Tibial nerve (tissue), 4 donors: ENCODE results near the gene MARCHF3. TPM values are rescaled to one million over a fixed set of nuclear protein-coding genes. Genes with fewer than 3 reads are reported as not detected.
"Not testable (repeated sequence)": the region's sequence is repeated elsewhere in the genome, so short reads cannot be mapped to it uniquely, and the experiment has no call there.

Source experiments
- DNase-seq, 2 donors: peaks; one replicate each; pipeline ENCODE4 v3.0.0-alpha.2; 2019; ENCODE audit warnings: low spot score in 2 of 2
- H3K27ac ChIP-seq, 4 donors: fragments of 200-600 bp; sonication (generic) in 3 of 4; one replicate each; pipeline ENCODE4 v1.5.1; 2017 to 2019; ENCODE audit warnings: mild to moderate bottlenecking in 1 of 4
- H3K27me3 ChIP-seq, 2 donors: fragments of 200-600 bp; sonication (generic) in 1 of 2; one replicate each; pipeline versions ENCODE4 v1.5.1 to v1.6.0; 2017 to 2019
- H3K36me3 ChIP-seq, 3 donors: fragments of 200-600 bp; sonication (generic); one replicate each; pipeline ENCODE4 v1.5.1; 2018 to 2019
- H3K4me1 ChIP-seq, 4 donors: fragments of 200-600 bp; sonication (generic) in 3 of 4; one replicate each; pipeline ENCODE4 v1.5.1; 2017 to 2019
- H3K4me3 ChIP-seq, 4 donors: fragments of 200-600 bp; sonication (generic) in 3 of 4; one replicate each; pipeline ENCODE4 v1.5.1; 2017 to 2019; ENCODE audit warnings: mild to moderate bottlenecking in 1 of 4, moderate library complexity in 1 of 4
- H3K9me3 ChIP-seq, 4 donors: fragments of 200-600 bp; sonication (generic) in 3 of 4; one replicate each; pipeline ENCODE4 v1.5.1; 2017 to 2019
- EP300 ChIP-seq, 2 donors: sonication (generic); formaldehyde crosslinking; IDR thresholded peaks; one replicate each; pipeline ENCODE4 v1.6.1; 2017; ENCODE audit warnings: antibody characterized with exemption in 2 of 2, mild to moderate bottlenecking in 1 of 2
- POLR2A ChIP-seq, 2 donors: fragments of 450-650 bp; IDR thresholded peaks; one replicate each; pipeline ENCODE4 v1.6.1; 2017; ENCODE audit warnings: antibody characterized with exemption in 2 of 2, mild to moderate bottlenecking in 2 of 2, moderate library complexity in 2 of 2
- WGBS, 2 donors: methylation state at CpG; one replicate each; pipeline ENCODE4 v1.1.5; 2018; 5-methylcytosine and 5-hydroxymethylcytosine counted together
- total RNA-seq, 4 donors: library from RNA; depleted of rRNA; stranded (reverse); fragments of >200 nt; gene quantifications; one replicate each; pipeline ENCODE4 v1.1.0, GENCODE V29; 2016
- TF ChIP-seq, protein P1 (sequence below), 5 experiments: fragments of 200-600 bp in 3 of 5; fragments of 450-650 bp in 2 of 5; sonication (generic) in 3 of 5; IDR thresholded peaks; one replicate each; pipeline ENCODE4 v1.5.1; 2016 to 2019; ENCODE audit warnings: antibody characterized with exemption in 5 of 5, mild to moderate bottlenecking in 3 of 5, moderate library complexity in 2 of 5

MARCHF3 gene
- total RNA-seq, 4 donors from 2014 or later, result 1.8 to 8.7 (median 4.7) TPM

DNA sequence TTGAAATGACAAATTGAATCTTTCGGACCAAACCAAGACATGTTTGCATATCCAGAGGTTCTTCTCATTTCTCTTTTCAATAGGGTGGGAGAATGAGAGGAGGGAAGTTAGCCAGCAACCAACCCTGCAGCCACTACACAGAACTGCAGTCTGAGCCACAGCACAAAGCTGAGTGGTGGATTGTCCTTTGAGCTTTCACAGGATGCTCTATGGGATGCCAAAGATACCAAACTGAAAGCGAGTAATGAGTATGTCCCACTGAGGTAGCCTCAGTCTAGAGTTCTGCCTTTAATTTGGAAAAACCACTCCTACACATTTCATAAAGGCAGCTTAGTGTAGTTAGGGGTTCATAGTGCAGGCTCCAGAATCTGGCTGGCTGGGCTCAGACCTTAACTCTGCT is 114.9 kb downstream of the MARCHF3 start:
- H3K4me1 ChIP-seq, result peaks cover 0 to 21% (median 4%) of the 10 kb centered on the region in 4 donors
- H3K27ac ChIP-seq, result no peak overlapping the region
- H3K4me3 ChIP-seq, result no peak overlapping the region
- no peaks in the 10 kb centered on the region for H3K27me3 ChIP-seq
- DNase-seq, result no peak
- H3K9me3 ChIP-seq, result no peaks in the 10 kb centered on the region
- H3K36me3 ChIP-seq, result peaks cover 0 to 9% (median 0%) of the 10 kb centered on the region in 3 donors
- 91 to 94% methylated on average over 2 of the region's 2 CpGs for WGBS, 2 donors
- TF ChIP-seq, protein P1, sequence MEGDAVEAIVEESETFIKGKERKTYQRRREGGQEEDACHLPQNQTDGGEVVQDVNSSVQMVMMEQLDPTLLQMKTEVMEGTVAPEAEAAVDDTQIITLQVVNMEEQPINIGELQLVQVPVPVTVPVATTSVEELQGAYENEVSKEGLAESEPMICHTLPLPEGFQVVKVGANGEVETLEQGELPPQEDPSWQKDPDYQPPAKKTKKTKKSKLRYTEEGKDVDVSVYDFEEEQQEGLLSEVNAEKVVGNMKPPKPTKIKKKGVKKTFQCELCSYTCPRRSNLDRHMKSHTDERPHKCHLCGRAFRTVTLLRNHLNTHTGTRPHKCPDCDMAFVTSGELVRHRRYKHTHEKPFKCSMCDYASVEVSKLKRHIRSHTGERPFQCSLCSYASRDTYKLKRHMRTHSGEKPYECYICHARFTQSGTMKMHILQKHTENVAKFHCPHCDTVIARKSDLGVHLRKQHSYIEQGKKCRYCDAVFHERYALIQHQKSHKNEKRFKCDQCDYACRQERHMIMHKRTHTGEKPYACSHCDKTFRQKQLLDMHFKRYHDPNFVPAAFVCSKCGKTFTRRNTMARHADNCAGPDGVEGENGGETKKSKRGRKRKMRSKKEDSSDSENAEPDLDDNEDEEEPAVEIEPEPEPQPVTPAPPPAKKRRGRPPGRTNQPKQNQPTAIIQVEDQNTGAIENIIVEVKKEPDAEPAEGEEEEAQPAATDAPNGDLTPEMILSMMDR (IDR thresholded peaks at IDR 0.05), result no peak
- TF ChIP-seq EP300 (IDR thresholded peaks at IDR 0.05) (no peak), POLR2A (IDR thresholded peaks at IDR 0.05) (no peak)

DNA sequence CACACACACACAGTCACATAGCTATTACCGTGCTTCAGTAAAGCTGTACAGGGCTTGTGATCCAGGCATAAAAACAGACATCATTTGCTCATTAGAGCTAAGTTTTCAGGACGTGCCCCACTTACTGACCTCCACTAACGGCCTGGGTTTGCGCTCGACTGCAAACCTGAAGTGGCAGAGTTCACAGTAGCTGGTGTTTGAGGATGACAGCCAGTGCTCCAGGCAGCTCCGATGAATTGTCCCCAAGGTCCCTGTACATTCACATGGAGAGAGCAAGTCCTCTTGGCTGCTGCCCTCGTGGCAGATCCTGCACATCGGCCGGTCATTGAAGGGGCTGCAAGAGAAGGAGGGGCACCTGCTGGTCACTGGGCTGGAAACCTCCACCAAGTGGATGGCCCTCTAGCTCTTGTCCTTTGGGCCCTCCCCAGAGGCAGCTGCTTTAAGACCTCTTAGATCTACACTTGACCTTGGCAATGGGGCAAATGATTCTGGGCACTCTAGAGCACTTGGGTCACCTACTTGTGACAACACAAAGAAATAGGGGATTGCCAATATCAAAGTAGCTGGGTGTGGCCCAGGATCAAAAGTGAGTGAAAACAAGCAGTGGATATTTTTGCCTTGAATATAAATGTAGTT is 115.4 kb downstream of the MARCHF3 start:
- WGBS, 2 donors, result 90 to 96% methylated on average over 7 to 9 of the region's 9 CpGs
- H3K4me3 ChIP-seq, result no peak overlapping the region
- peaks cover 0 to 9% (median 0%) of the 10 kb centered on the region in 3 donors for H3K36me3 ChIP-seq
- DNase-seq, result no peak
- H3K27me3 ChIP-seq, result no peaks in the 10 kb centered on the region
- no peak overlapping the region for H3K27ac ChIP-seq
- TF ChIP-seq EP300 (IDR thresholded peaks at IDR 0.05) (no peak), POLR2A (IDR thresholded peaks at IDR 0.05) (no peak)
- TF ChIP-seq, protein P1 (IDR thresholded peaks at IDR 0.05), result no peak
- no peaks in the 10 kb centered on the region for H3K9me3 ChIP-seq
- peaks cover 0 to 15% (median 4%) of the 10 kb centered on the region in 4 donors for H3K4me1 ChIP-seq

DNA sequence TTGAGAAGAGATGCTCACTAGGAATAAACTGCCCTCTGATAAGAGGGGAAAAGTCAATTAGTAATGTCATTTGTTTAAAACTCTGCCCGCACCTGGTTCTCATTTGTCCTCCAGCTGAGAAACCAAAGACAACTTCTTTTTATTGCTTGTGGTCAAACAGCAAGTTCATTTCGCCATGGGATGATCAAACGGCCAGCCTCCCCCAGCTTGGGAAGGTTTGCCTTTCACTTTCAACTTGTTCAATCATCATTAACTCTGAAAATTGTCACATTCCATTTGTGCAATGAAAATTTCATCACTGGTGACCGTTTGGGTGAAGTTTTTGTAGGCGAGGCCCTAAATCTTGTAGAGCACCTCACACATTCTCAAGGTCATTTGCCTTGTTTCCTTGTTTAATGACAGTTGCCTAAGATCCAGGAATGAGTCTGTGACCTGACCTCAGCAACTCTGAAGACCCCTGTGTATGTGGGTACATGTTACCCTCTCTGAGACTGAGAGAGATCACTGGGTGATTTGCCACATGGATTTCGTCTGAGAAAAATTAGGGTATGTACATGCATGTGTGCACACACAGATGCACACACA is 117.7 kb downstream of the MARCHF3 start:
- no peak for DNase-seq
- H3K27me3 ChIP-seq, result no peaks in the 10 kb centered on the region
- no peaks in the 10 kb centered on the region for H3K4me1 ChIP-seq
- H3K4me3 ChIP-seq, result no peak overlapping the region
- H3K27ac ChIP-seq, result no peak overlapping the region
- WGBS, 2 donors, result 67 to 73% methylated on average over 6 of the region's 6 CpGs
- H3K9me3 ChIP-seq, result no peaks in the 10 kb centered on the region
- peaks cover 0 to 13% (median 0%) of the 10 kb centered on the region in 3 donors for H3K36me3 ChIP-seq
- no peak for TF ChIP-seq EP300 (IDR thresholded peaks at IDR 0.05)
- TF ChIP-seq, protein P1 (IDR thresholded peaks at IDR 0.05), result no peak
- no peak for TF ChIP-seq POLR2A (IDR thresholded peaks at IDR 0.05)

DNA sequence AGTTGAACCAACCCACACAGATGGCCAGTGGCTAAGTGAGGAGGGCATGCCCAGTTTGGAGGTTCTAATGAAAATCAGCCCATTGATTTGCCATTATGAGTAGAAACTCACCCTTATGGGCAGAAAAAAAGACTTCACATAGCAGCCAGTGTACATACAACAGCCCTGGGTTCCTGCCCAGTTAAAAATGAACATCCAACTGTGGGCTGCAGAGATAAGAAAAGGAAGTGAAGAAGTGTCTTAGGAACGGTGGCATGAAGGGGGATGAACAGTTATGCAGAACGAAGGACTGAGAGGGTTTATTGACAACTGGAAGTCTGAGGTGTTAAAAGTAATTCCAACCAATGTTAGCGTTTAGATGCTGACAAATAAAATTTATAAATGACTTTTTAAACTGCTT is 118.4 kb downstream of the MARCHF3 start:
- H3K4me3 ChIP-seq, result no peak overlapping the region
- H3K36me3 ChIP-seq, result peaks cover 0 to 13% (median 0%) of the 10 kb centered on the region in 3 donors
- H3K27me3 ChIP-seq, result no peaks in the 10 kb centered on the region
- WGBS, 2 donors, result 76% methylated on average over 3 of the region's 3 CpGs
- TF ChIP-seq POLR2A (IDR thresholded peaks at IDR 0.05) (no peak), EP300 (IDR thresholded peaks at IDR 0.05) (no peak)
- TF ChIP-seq, protein P1 (IDR thresholded peaks at IDR 0.05), result no peak
- H3K27ac ChIP-seq, result no peak overlapping the region
- no peak for DNase-seq
- no peaks in the 10 kb centered on the region for H3K9me3 ChIP-seq
- H3K4me1 ChIP-seq, result no peaks in the 10 kb centered on the region

DNA sequence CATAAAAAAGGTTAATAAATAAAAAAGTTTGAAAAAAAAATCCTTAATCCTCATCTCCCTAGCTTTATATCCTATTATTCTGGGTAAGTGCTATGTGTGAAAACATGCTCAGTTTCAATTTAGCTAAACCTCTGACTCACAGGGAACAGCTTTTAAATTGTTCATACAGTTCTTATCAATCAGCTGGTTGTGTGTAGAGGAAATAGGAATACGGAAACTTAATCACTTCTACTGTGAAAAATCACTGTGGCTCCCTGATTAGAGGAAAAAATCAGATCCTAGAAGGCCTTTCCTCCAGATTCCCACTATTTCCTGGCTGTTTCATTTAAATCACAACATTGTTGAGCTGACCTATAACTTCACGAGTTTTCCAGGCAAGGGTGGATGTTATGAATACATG is 120.5 kb downstream of the MARCHF3 start:
- peaks cover 0 to 3% (median 0%) of the 10 kb centered on the region in 4 donors for H3K9me3 ChIP-seq
- no peaks in the 10 kb centered on the region for H3K4me1 ChIP-seq
- no peak for DNase-seq
- no peaks in the 10 kb centered on the region for H3K27me3 ChIP-seq
- peaks cover 0 to 13% (median 0%) of the 10 kb centered on the region in 3 donors for H3K36me3 ChIP-seq
- TF ChIP-seq, protein P1 (IDR thresholded peaks at IDR 0.05), result no peak
- TF ChIP-seq POLR2A (IDR thresholded peaks at IDR 0.05) (no peak), EP300 (IDR thresholded peaks at IDR 0.05) (no peak)
- WGBS, 2 donors, result 88 to 100% methylated on average over 2 of the region's 2 CpGs
- H3K4me3 ChIP-seq, result no peak overlapping the region
- H3K27ac ChIP-seq, result no peak overlapping the region

DNA sequence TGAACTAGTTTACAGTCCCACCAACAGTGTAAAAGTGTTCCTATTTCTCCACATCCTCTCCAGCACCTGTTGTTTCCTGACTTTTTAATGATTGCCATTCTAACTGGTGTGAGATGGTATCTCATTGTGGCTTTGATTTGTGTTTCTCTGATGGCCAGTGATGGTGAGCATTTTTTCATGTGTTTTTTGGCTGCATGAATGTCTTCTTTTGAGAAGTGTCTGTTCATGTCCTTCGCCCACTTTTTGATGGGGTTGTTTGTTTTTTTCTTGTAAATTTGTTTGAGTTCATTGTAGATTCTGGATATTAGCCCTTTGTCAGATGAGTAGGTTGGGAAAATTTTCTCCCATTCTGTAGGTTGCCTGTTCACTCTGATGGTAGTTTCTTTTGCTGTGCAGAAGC is 126.0 kb downstream of the MARCHF3 start:
- WGBS, 2 donors, result 100% methylated on average over 1 of the region's 1 CpG
- not testable (repeated sequence) for DNase-seq, H3K4me3 ChIP-seq, H3K4me1 ChIP-seq, H3K36me3 ChIP-seq, H3K27me3 ChIP-seq, H3K27ac ChIP-seq
- H3K9me3 ChIP-seq, result peaks cover 0 to 10% (median 0%) of the 10 kb centered on the region in 4 donors
